NT2/D1 (cell line): ENCODE measurements around the gene FAM20C.

Experiments used
- DNase-seq: peaks from one replicate; pipeline ENCODE4 v3.0.0-alpha.2; 2011; ENCODE audit warnings: low read depth, low spot score
- H3K27me3 ChIP-seq: 2 replicates; pipeline ENCODE4 v1.6.0; 2011; ENCODE audit warnings: mild to moderate bottlenecking; ENCODE audit not compliant: insufficient read length, insufficient read depth
- H3K36me3 ChIP-seq: 2 replicates; pipeline ENCODE4 v1.6.1; 2011; ENCODE audit warnings: mild to moderate bottlenecking, low read length, mixed read lengths; ENCODE audit not compliant: insufficient read depth, insufficient read length
- H3K4me1 ChIP-seq: 2 replicates; pipeline ENCODE4 v1.5.1; 2011; ENCODE audit not compliant: insufficient read depth, insufficient read length
- H3K4me3 ChIP-seq: 2 replicates; pipeline ENCODE4 v1.5.1; 2011; ENCODE audit warnings: low read depth; ENCODE audit not compliant: insufficient read length
- H3K9ac ChIP-seq: 2 replicates; pipeline ENCODE4 v1.6.0; 2011; ENCODE audit warnings: low read depth; ENCODE audit not compliant: insufficient read length
- H3K9me3 ChIP-seq: 2 replicates; pipeline ENCODE4 v1.5.1; 2011; ENCODE audit warnings: mild to moderate bottlenecking, low read length; ENCODE audit not compliant: insufficient read depth
- SUZ12 ChIP-seq: IDR thresholded peaks from 2 replicates; pipeline ENCODE4 v1.6.1; 2011; ENCODE audit not compliant: insufficient read length, insufficient read depth; ENCODE audit errors: extremely low read depth
- YY1 ChIP-seq: IDR thresholded peaks from 2 replicates; pipeline ENCODE4 v1.6.1; 2011; ENCODE audit not compliant: insufficient read length, insufficient read depth
- ZNF274 ChIP-seq: IDR thresholded peaks from 2 replicates; pipeline ENCODE4 v1.6.1; 2011; ENCODE audit warnings: mild to moderate bottlenecking, low read depth, low read length

The FAM20C gene

DNA sequence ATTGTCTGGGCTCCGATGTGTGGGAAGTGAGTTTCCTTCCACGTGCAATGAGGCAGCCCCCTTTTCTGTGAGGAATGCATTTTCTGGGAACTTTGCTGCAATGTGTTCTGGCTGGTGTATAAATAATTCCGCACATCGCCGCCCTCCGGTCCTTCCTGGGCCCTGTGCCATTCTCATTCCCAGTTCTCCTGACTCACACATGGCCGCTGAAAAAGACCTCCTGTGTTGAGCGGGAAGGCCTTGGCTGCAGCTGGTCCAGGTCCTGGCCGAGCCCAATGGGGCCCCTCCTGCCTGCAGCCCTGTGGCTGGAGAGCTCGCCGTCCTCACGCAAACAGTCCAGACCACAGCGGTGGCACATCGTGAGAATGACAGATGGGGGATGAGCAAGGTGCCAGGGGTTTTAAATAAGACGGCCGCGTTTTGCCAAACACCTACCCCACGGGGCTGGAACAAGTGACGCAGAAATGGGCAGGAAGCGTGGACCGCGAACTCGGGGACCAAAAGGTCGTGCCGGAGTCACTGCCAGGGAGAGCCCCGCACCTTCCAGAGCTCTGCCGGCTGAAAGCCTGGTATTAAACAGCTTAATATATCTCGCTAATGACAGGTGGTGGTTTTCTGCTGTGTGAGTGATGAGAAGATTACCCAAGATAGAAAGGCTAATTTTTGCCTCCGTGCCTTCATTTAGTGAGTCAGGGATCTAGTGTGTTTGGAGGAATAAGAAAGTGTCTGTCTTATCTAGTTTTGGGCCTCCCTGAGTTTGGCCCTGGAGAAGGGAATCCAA lies 37.0 kb downstream of the FAM20C start:
- TF ChIP-seq SUZ12 (no peak), ZNF274 (no peak), YY1 (no peak)

GRCh38 chr7:230274-230673 lies 37.9 kb downstream of the FAM20C start:
- H3K4me1 ChIP-seq = peaks cover 23% of the 10 kb centered on the region

More for the DNA sequence above, 37.0 kb downstream of the FAM20C start:
- H3K27me3 ChIP-seq = no peaks in the 10 kb centered on the region
- no peaks in the 10 kb centered on the region for H3K9me3 ChIP-seq
- H3K4me3 ChIP-seq = no peak overlapping the region
- H3K9ac ChIP-seq = no peak overlapping the region
- DNase-seq = no peak
- H3K4me1 ChIP-seq = peaks cover 18% of the 10 kb centered on the region
- peaks cover 2% of the 10 kb centered on the region for H3K36me3 ChIP-seq

DNA sequence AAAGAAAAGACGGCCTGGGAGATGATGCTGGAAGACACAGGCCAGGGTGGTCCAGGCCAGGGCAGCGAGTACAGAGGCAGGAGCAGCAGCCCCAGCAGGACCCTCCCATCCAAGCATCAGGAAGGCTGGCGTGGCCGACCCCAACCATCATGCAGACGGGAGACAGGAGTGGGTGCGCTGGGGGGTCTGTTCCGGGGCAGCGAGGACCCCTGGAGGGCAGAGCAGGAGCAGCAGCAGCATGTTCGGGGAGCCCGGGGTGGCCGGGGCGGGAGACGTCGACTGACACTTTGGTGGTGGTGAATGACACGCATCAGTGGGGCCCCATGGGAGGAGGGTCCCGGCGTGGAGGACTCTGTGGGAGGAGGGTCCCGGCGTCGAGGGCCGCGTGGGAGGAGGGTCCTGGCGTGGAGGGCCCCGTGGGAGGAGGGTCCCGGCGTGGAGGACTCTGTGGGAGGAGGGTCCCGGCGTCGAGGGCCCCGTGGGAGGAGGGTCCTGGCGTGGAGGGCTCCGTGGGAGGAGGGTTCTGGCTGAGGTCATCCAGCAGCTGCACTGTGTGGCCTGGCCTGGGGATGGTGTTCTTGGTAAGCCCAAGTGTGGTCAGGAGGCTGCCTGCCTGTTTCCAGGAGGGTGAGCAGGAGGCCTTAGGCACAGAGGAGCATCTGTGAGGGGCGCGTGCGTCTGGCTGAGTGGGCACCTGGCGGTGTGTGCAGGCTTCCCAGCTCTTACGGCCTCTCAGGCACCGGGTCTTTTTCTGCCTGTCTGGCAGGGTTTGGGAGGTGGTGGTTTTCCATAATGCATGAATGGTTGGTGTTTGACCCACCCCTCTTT lies 38.9 kb downstream of the FAM20C start:
- Histone ChIP-seq H3K9ac (no peak overlapping the region), H3K36me3 (peaks cover 7% of the 10 kb centered on the region), H3K9me3 (no peaks in the 10 kb centered on the region), H3K4me3 (no peak overlapping the region), H3K27me3 (no peaks in the 10 kb centered on the region), H3K4me1 (peaks cover 20% of the 10 kb centered on the region)
- no peak for TF ChIP-seq SUZ12
- no peak for TF ChIP-seq ZNF274
- TF ChIP-seq YY1 = no peak
- DNase-seq = no peak

More at GRCh38 chr7:230274-230673, 37.9 kb downstream of the FAM20C start:
- TF ChIP-seq ZNF274 = no peak
- no peak for TF ChIP-seq YY1
- no peak for TF ChIP-seq SUZ12
- no peaks in the 10 kb centered on the region for H3K27me3 ChIP-seq
- no peaks in the 10 kb centered on the region for H3K9me3 ChIP-seq
- H3K36me3 ChIP-seq = peaks cover 2% of the 10 kb centered on the region
- H3K4me3 ChIP-seq = no peak overlapping the region
- DNase-seq = no peak
- no peak overlapping the region for H3K9ac ChIP-seq

DNA sequence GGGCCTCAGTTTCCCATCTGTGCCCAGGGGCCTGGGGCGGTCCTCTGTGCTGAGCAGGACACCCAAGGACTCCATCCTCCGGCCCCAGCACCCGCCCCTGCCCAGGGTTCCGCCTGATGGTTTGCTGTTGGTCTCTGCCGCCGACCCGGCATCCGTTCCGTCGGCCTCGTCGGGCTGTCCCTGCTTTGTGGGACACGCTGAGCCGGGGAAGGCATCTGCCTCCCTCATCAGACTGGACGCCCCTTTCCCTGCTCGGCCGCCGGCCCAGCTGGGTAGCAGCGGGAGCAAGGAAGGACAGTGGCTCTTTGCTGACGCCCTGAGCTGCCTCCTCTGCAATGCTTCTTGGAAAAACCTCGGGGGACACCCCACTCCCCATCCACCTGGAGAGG lies 39.5 kb downstream of the FAM20C start:
- Histone ChIP-seq H3K4me1 (peaks cover 19% of the 10 kb centered on the region), H3K9ac (no peak overlapping the region), H3K9me3 (no peaks in the 10 kb centered on the region), H3K27me3 (no peaks in the 10 kb centered on the region), H3K4me3 (no peak overlapping the region), H3K36me3 (peaks cover 7% of the 10 kb centered on the region)
- TF ChIP-seq YY1 (no peak), SUZ12 (no peak), ZNF274 (no peak)
- no peak for DNase-seq

DNA sequence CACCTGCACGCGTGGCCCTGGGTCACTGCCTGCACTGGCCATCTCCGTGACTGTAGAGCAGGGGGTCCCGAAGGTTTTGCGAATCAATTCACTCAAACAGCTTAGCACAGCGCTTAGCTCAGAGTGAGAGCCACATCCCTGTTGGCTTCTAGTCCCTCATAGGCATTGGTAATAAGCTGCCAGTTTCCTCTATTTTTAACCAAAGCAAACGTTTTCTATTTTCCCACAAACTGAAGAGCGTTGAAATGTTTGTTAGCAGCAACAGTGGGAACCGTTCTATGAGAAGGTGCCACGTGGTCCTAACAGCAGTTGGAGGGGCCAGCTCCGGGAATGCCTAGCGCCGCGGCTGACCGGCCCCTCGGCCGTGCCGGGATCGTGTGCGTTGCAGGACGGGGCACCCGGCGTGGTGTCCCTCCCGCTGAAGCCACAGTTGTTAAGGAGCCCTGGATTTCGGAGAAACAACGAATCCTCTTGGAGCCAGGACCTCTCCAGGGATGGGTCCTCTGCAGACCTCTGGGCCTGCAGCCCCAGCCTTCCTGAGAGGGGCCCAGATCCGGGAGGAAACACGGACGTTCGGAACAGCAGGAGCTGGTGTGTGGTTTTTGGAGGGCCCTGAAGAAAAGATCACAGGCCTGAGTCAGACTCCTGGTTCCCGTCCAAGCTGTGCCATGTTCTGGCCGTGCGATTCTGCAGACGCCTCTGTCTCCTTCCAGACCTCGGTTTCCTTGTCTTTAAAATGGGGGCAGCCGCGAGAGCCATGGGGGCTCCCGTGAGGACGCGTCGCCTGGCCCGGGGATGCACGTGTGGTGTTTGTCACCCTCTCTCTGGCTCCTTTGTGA lies 40.3 kb downstream of the FAM20C start:
- DNase-seq = no peak
- Histone ChIP-seq H3K9ac (no peak overlapping the region), H3K9me3 (no peaks in the 10 kb centered on the region), H3K4me1 (peaks cover 19% of the 10 kb centered on the region), H3K27me3 (no peaks in the 10 kb centered on the region), H3K36me3 (peaks cover 7% of the 10 kb centered on the region), H3K4me3 (no peak overlapping the region)
- TF ChIP-seq ZNF274 (no peak), YY1 (no peak), SUZ12 (no peak)

- no peak for TF ChIP-seq ZNF274
- TF ChIP-seq YY1 = no peak
- TF ChIP-seq SUZ12 = no peak
- Histone ChIP-seq H3K9ac (peak overlapping the region; percentile 56), H3K4me1 (peaks cover 19% of the 10 kb centered on the region), H3K9me3 (no peaks in the 10 kb centered on the region), H3K27me3 (no peaks in the 10 kb centered on the region), H3K36me3 (peaks cover 5% of the 10 kb centered on the region), H3K4me3 (no peak overlapping the region)
- DNase-seq = no peak
Observed at GRCh38 chr7:233249-234035, 41.1 kb downstream of the FAM20C start.
